HG03571 (cell line): ENCODE data around the gene BUD31.

ENCODE experiments used
- ATAC-seq: cut with Tn5 transposase; IDR thresholded peaks from one replicate; pipeline ENCODE4 v1.9.1; 2021; ENCODE audit not compliant: unreplicated experiment

Gene BUD31

DNA sequence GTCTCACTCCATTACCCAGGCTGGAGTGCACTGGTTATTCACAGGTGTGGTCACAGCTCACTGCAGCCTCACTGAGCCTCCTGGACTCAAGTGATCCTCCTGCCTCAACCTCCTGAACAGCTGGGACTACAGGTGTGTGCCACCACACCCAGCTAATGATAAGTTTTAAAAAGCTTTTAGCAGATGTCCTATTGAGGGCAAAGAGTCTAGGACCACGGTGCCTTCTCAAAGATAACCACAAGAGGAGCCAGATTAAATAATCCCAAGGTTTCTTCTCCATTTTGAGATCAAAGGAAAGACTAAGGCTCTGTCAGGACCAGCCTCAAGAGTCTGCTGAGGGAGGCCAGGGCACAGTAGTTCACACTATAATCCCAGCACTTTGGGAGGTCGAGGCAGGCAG lies 52.5 kb downstream of the BUD31 start:
- ATAC-seq: no peak

DNA sequence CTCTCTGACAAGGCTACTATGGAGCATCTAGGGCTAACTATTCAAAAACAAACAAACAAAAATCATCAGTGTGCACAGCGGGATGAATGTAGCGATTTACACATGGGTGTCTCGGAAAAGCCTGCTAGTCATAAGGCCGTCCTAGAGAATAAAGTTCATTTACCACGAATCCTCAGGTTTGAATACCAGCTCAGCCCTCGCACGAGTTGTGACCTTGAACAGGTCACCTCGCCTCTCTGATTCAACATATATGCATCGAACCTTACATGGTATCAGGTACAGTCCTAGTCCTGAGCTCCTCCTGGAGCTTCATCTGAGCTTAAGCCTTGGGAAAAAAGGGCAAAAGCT lies 56.6 kb downstream of the BUD31 start:
- ATAC-seq: no peak

DNA sequence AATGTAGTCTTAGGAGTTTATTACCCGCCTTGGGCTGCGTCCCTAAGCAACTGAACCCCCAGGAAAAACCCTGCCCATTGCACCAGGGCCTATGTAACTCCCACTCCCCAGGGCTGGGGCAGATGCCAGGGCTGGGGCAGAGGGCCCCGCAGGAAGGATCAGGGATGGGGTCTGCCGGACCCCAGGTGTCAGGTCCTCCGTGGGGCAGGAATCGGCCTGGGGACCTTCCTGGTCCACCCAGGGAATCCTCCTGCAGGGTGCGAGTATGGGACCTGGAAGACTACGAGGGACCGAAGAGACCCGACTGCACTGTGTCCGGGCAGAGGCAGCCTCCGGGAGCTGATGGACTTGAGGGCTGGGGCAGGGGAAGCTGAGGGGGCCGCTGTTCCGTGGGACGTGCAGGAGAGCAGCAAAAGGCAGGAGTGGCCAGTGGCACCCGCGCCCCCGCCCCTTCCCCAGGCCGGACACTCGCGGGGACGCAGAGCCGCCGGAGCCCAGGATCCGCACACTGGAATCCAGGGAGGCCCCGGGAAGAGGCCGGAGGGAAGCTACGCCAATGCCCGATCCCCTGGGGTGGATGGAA lies 59.7 kb downstream of the BUD31 start:
- no peak for ATAC-seq
